A673 (cell line): ENCODE measurements around the gene CAMK4. TPM values are rescaled to one million over a fixed set of nuclear protein-coding genes. Genes with fewer than 3 reads are reported as not detected.

Experiments used
- BruUV-seq: library from RNA; stranded (reverse); fragments of 400-500 nt; replicated peaks from 2 replicates; lab custom pipeline; 2021; lab: Mats Ljungman, UMichigan
- CTCF ChIA-PET: fragments of 300-600 bp; sonication (Branson Sonifier 250); formaldehyde crosslinking; loops from one replicate; lab custom pipeline; 2022; ENCODE audit warnings: antibody characterized with exemption; lab: Charles Lee
- POLR2A ChIA-PET: fragments of 300-600 bp; sonication (Branson Sonifier 250); formaldehyde crosslinking; loops from one replicate; lab custom pipeline; 2022; ENCODE audit warnings: antibody characterized with exemption; ENCODE audit not compliant: low non-redundant PET; lab: Charles Lee
- DNase-seq: peaks from one replicate; pipeline ENCODE4 v3.0.0-alpha.2; 2015; ENCODE audit warnings: low spot score
- H3K27ac ChIP-seq: fragments of 200-600 bp; sonication (generic); 2 replicates; pipeline ENCODE4 v1.5.1; 2016; ENCODE audit warnings: mixed run types, low read depth, mild to moderate bottlenecking, mixed read lengths, antibody characterized with exemption, low read length; ENCODE audit not compliant: poor library complexity, severe bottlenecking
- H3K27me3 ChIP-seq: fragments of 200-600 bp; sonication (generic); replicated peaks from 2 replicates; pipeline ENCODE4 v1.6.1; 2017; ENCODE audit warnings: mixed run types, low read depth, mild to moderate bottlenecking, mixed read lengths, antibody characterized with exemption, low read length; ENCODE audit not compliant: insufficient read depth, poor library complexity
- H3K36me3 ChIP-seq: fragments of 200-600 bp; sonication (generic); 2 replicates; pipeline ENCODE4 v1.6.1; 2016; ENCODE audit warnings: mixed run types, mild to moderate bottlenecking, mixed read lengths, antibody characterized with exemption, low read length; ENCODE audit not compliant: insufficient read depth, poor library complexity, severe bottlenecking
- H3K4me1 ChIP-seq: fragments of 200-600 bp; sonication (generic); 2 replicates; pipeline ENCODE4 v1.6.1; 2017; ENCODE audit warnings: mixed run types, mild to moderate bottlenecking, mixed read lengths, antibody characterized with exemption, low read length; ENCODE audit not compliant: insufficient read depth, poor library complexity, severe bottlenecking
- H3K4me3 ChIP-seq: fragments of 200-600 bp; sonication (generic); 2 replicates; pipeline ENCODE4 v1.5.1; 2016; ENCODE audit warnings: low read depth, mixed run types, mild to moderate bottlenecking, mixed read lengths, low read length; ENCODE audit not compliant: poor library complexity, severe bottlenecking
- H3K9me3 ChIP-seq: fragments of 200-600 bp; sonication (generic); 2 replicates; pipeline ENCODE4 v1.6.1; 2016; ENCODE audit warnings: mixed run types, low read depth, mild to moderate bottlenecking, mixed read lengths, antibody characterized with exemption, low read length; ENCODE audit not compliant: poor library complexity, severe bottlenecking
- EZH2 ChIP-seq: fragments of 200-600 bp; sonication (generic); IDR thresholded peaks from 2 replicates; pipeline ENCODE4 v1.6.1; 2017; ENCODE audit warnings: borderline replicate concordance, low read depth, mild to moderate bottlenecking, mixed read lengths, antibody characterized with exemption, low read length; ENCODE audit not compliant: poor library complexity, severe bottlenecking
- intact Hi-C: fragments of 100-400 bp; cut with micrococcal nuclease; formaldehyde crosslinking; loops from one replicate; pipeline ENCODE4 v1.10.0; 2022; ENCODE audit not compliant: unreplicated experiment
- total RNA-seq: library from RNA; stranded (reverse); gene quantifications from 2 replicates; pipeline ENCODE4 v1.2.3, GENCODE V29; 2021
- TF ChIP-seq, protein P1 (sequence below): fragments of 300-800, 200-600 bp; sonication (generic); conservative IDR thresholded peaks from 2 replicates; pipeline ENCODE4 v1.5.1; 2017; ENCODE audit warnings: low read depth, mild to moderate bottlenecking, antibody characterized with exemption, low read length, moderate library complexity, mixed read lengths

The CAMK4 gene
- total RNA-seq, 1 experiment from 2014 or later = 0.88 TPM

DNA sequence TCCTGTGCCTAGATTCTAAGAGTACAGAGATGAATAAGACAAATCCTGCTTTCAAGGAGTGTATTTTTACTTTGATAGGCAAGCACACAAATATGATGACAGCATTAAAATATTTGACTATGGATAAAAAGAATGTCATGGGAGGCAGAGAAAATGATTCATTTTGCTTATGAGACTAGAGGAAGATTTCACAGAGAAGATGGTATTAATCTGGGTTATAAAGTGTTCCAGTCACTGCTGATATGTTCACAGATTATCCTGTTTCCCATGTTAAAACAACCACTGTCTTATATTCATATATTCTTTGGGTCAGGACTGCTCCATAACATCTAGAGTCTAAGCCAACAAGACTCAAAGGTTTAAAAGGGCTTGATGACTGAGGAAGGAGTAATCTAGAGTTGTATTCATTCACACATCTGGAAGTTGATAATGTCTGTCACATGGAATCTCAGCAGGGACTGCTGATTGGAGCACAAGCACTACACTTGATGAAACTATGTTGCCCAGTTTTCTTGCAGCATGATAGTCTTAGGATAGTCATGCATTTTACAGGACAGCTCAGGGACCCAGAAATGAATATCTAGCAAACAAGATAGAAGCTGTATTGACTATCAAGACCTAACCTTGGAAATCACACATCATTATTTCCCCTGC, 208.8 kb downstream of the CAMK4 start:
- TF ChIP-seq EZH2 = no peak
- TF ChIP-seq, protein P1, sequence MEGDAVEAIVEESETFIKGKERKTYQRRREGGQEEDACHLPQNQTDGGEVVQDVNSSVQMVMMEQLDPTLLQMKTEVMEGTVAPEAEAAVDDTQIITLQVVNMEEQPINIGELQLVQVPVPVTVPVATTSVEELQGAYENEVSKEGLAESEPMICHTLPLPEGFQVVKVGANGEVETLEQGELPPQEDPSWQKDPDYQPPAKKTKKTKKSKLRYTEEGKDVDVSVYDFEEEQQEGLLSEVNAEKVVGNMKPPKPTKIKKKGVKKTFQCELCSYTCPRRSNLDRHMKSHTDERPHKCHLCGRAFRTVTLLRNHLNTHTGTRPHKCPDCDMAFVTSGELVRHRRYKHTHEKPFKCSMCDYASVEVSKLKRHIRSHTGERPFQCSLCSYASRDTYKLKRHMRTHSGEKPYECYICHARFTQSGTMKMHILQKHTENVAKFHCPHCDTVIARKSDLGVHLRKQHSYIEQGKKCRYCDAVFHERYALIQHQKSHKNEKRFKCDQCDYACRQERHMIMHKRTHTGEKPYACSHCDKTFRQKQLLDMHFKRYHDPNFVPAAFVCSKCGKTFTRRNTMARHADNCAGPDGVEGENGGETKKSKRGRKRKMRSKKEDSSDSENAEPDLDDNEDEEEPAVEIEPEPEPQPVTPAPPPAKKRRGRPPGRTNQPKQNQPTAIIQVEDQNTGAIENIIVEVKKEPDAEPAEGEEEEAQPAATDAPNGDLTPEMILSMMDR = no peak
- BruUV-seq = no TSS peak
- Histone ChIP-seq H3K27ac (no peak overlapping the region), H3K27me3 (no peaks in the 10 kb centered on the region), H3K4me3 (no peak overlapping the region), H3K9me3 (no peaks in the 10 kb centered on the region), H3K4me1 (no peaks in the 10 kb centered on the region), H3K36me3 (no peaks in the 10 kb centered on the region)
- intact Hi-C loops = no loop called here
- CTCF ChIA-PET = no interaction called here
- POLR2A ChIA-PET = no interaction called here
- DNase-seq = no peak

DNA sequence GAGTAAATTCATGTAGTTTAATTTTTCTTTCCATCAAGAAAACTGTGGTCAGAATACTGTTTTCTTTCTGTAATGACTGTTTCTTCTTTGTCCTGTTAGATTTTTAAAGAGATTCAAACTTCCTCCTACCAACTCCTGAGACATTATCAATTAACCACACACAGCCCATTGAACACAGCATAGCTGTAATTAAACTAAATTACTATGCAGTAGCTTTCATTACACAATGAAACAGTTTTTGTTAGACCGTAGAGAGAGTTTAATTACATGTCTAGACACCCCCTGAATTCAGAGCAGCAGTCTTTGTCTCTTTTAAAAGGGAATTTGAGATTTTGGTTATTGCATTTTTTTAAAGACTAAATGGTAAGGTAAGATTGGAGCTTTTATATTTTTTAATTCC, 210.6 kb downstream of the CAMK4 start:
- DNase-seq = no peak
- Histone ChIP-seq H3K4me3 (no peak overlapping the region), H3K9me3 (no peaks in the 10 kb centered on the region), H3K27ac (no peak overlapping the region), H3K4me1 (no peaks in the 10 kb centered on the region), H3K27me3 (no peaks in the 10 kb centered on the region), H3K36me3 (no peaks in the 10 kb centered on the region)
- ChIA-PET CTCF (no interaction called here), POLR2A (no interaction called here)
- intact Hi-C loops = no loop called here
- BruUV-seq = no TSS peak
- TF ChIP-seq, protein P1 = no peak
- no peak for TF ChIP-seq EZH2

DNA sequence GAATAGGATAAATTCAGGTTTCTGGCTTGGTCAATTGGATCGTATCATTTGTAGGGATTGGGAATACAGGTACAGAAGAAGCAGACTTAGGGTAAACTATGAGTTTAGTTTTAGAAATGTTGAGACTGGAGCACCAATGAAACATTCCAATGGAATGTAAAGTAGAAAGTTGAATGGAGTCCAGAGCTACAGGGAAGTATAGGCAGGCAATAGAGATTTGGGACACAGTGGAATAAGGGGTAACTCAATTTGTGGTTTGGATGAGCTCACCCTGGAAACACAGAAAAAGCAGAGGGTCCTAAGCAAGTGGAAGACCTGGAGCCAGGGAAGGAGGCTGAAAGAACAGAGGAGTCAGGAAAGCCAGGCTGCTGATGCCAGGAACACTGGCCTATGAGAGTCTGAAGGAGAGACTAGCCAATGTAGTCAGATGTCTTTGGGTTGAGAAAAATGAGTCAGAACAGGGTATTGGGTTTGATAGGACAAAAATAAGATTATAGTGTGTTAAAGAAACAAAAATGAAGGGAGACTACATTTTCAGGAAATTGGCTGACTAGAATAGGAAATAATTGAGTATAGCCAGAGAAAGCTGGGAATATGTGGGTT, 215.4 kb downstream of the CAMK4 start:
- intact Hi-C loops = no loop called here
- ChIA-PET POLR2A (no interaction called here), CTCF (no interaction called here)
- Histone ChIP-seq H3K4me1 (no peaks in the 10 kb centered on the region), H3K9me3 (no peaks in the 10 kb centered on the region), H3K4me3 (no peak overlapping the region), H3K27ac (no peak overlapping the region), H3K36me3 (no peaks in the 10 kb centered on the region), H3K27me3 (no peaks in the 10 kb centered on the region)
- no TSS peak for BruUV-seq
- DNase-seq = no peak
- no peak for TF ChIP-seq EZH2
- TF ChIP-seq, protein P1 = no peak
